Chondrocyte (in vitro differentiated cells): ENCODE results near the gene SDR42E1. TPM values are rescaled to one million over a fixed set of nuclear protein-coding genes. Genes with fewer than 3 reads are reported as not detected.

Source experiments
- DNase-seq: peaks from one replicate; pipeline ENCODE4 v3.0.0; 2021; ENCODE audit warnings: mixed read lengths, low spot score
- H3K27ac Mint-ChIP-seq: one replicate; pipeline ENCODE4 v1.8.0; 2021; ENCODE audit warnings: mild to moderate bottlenecking, moderate library complexity, mixed read lengths; ENCODE audit not compliant: unreplicated experiment
- H3K27me3 Mint-ChIP-seq: 2 replicates; pipeline ENCODE4 v1.8.0; 2021; ENCODE audit warnings: low read depth, mixed read lengths
- H3K36me3 Mint-ChIP-seq: 2 replicates; pipeline ENCODE4 v1.8.0; 2021; ENCODE audit warnings: low read depth, mixed read lengths
- H3K4me1 Mint-ChIP-seq: 2 replicates; pipeline ENCODE4 v1.8.0; 2021; ENCODE audit warnings: low read depth, mild to moderate bottlenecking, mixed read lengths
- H3K4me3 Mint-ChIP-seq: one replicate; pipeline ENCODE4 v1.8.0; 2021; ENCODE audit warnings: mild to moderate bottlenecking, moderate library complexity, mixed read lengths; ENCODE audit not compliant: unreplicated experiment
- H3K9me3 Mint-ChIP-seq: 2 replicates; pipeline ENCODE4 v1.8.0; 2021; ENCODE audit warnings: low read depth, mixed read lengths
- total RNA-seq: library from RNA; stranded (reverse); gene quantifications from 3 replicates; pipeline ENCODE4 v1.2.1, GENCODE V29; 2021
- TF ChIP-seq, protein P1 (sequence below): fragments of 200-600 bp; sonication (generic); IDR thresholded peaks from 2 replicates; pipeline ENCODE4 v1.5.0; 2021; ENCODE audit warnings: antibody characterized with exemption, mild to moderate bottlenecking, moderate library complexity

SDR42E1 gene
- total RNA-seq, 1 donor from 2014 or later: not detected

DNA sequence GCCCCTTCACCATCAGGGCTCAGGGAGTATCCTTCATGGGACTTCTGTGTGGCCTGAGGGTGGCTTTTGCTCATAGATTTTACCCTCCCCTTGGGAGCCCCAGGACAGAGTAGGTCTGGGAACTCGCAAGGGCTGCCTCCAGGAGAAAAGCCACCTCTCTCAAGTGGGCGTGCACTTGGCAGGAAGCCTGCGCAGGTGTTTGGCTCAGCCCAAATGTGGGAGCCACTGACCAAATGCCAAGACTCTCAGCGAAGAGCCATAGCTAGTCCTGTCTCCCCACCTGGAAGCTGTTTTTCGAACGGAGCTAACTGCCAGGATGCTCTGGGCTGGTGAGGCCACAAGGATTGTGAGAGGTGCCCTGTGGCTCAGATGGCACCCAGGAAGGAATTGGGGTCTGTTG, 21.7 kb upstream of the SDR42E1 start:
- Mint-ChIP-seq H3K9me3 (no peaks in the 10 kb centered on the region), H3K27ac (no peak overlapping the region), H3K27me3 (peaks cover 16% of the 10 kb centered on the region), H3K4me1 (no peaks in the 10 kb centered on the region), H3K4me3 (no peak overlapping the region), H3K36me3 (no peaks in the 10 kb centered on the region)
- DNase-seq: no peak
- TF ChIP-seq, protein P1, sequence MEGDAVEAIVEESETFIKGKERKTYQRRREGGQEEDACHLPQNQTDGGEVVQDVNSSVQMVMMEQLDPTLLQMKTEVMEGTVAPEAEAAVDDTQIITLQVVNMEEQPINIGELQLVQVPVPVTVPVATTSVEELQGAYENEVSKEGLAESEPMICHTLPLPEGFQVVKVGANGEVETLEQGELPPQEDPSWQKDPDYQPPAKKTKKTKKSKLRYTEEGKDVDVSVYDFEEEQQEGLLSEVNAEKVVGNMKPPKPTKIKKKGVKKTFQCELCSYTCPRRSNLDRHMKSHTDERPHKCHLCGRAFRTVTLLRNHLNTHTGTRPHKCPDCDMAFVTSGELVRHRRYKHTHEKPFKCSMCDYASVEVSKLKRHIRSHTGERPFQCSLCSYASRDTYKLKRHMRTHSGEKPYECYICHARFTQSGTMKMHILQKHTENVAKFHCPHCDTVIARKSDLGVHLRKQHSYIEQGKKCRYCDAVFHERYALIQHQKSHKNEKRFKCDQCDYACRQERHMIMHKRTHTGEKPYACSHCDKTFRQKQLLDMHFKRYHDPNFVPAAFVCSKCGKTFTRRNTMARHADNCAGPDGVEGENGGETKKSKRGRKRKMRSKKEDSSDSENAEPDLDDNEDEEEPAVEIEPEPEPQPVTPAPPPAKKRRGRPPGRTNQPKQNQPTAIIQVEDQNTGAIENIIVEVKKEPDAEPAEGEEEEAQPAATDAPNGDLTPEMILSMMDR: no peak

DNA sequence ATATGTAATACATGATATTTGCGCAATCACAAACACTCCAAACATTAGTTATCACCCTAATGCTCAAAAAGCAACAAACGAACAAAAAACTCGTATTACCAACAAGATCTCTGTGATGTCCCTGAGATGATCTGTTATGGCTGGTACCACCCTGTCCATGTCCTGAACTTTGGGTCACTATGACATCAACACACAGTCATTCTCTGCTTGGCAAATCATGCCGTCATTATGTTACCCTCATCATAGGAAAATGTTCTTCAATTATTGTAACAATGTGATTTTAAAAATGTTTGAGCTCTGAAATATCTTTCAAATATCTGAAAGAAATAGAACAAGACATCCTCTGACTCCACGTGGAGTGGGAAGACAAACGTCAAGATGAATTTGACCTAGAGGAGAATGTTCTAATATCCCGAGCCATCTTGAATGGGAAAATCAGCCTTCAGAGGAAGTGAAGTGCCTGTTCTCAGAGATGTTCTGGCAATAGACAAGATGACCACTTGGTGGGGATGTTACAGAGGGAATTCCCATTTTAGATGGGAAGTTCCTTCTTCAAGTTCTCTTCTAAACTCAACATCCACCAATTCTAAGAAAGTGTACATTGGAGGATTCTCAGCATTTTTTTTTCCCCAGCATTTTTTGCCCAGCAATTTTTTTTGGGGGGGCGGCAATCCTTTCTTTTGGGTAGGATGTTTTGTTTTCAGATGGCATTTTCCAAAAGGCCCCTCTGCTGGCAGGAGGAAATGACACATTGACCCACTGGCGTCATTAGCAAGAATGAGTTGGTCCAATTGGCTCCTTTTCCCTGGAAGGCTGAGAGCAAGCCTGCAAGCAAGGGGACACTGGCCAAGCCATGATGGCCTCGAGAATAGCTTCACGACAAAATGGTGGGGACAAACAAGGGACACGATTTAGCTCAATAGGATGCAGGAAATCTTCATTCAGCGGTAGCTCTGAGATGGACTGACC, 20.1 kb upstream of the SDR42E1 start:
- Mint-ChIP-seq H3K4me3 (no peak overlapping the region), H3K27me3 (peaks cover 16% of the 10 kb centered on the region), H3K9me3 (no peaks in the 10 kb centered on the region), H3K36me3 (no peaks in the 10 kb centered on the region), H3K4me1 (no peaks in the 10 kb centered on the region), H3K27ac (no peak overlapping the region)
- TF ChIP-seq, protein P1: peak; percentile 76
- no peak for DNase-seq

DNA sequence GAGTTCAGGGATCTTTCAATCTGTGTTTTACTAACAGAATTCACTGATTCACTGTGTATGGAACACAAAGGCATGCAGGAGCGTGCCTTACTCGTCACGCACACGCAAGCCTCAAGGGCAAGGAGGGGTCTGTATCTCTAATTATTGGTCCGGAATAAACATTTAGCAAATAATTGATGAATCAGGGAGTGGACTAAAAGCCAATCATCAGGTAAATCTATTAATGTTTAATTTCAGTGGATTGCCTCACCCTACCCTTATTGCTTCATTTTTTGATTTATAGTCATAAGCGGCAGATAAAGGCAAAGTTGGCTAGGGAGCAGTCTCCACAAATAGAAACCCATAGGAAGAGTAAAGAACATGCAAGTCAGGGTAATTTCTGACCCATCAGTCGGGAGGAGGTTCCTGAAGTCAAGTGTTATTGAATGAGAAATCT, 16.4 kb upstream of the SDR42E1 start:
- TF ChIP-seq, protein P1: no peak
- DNase-seq: no peak
- no peaks in the 10 kb centered on the region for H3K9me3 Mint-ChIP-seq
- no peak overlapping the region for H3K27ac Mint-ChIP-seq
- H3K27me3 Mint-ChIP-seq: peaks cover 20% of the 10 kb centered on the region
- no peaks in the 10 kb centered on the region for H3K4me1 Mint-ChIP-seq
- H3K36me3 Mint-ChIP-seq: no peaks in the 10 kb centered on the region
- no peak overlapping the region for H3K4me3 Mint-ChIP-seq

DNA sequence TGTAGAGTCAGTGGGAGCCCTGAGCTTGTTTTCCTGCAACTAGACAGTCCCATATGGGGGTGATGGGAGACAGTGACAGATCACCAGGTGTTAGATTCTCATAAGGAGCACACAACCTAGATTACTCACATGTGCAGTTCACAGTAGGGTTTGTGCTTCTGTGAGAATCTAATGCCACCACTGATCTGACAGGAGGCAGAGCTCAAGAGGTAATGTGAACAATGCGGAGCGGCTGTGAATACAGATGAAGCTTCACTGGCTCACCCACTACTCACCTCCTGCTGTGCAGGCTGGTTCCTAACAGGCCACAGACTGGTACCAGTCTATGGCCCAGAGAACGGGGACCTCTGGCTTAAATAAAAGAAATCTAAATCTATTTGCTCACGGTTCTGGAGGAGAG, 13.6 kb upstream of the SDR42E1 start:
- H3K4me3 Mint-ChIP-seq: no peak overlapping the region
- H3K27me3 Mint-ChIP-seq: peaks cover 22% of the 10 kb centered on the region
- H3K4me1 Mint-ChIP-seq: no peaks in the 10 kb centered on the region
- H3K9me3 Mint-ChIP-seq: no peaks in the 10 kb centered on the region
- no peak overlapping the region for H3K27ac Mint-ChIP-seq
- TF ChIP-seq, protein P1: no peak
- no peaks in the 10 kb centered on the region for H3K36me3 Mint-ChIP-seq
- DNase-seq: no peak

DNA sequence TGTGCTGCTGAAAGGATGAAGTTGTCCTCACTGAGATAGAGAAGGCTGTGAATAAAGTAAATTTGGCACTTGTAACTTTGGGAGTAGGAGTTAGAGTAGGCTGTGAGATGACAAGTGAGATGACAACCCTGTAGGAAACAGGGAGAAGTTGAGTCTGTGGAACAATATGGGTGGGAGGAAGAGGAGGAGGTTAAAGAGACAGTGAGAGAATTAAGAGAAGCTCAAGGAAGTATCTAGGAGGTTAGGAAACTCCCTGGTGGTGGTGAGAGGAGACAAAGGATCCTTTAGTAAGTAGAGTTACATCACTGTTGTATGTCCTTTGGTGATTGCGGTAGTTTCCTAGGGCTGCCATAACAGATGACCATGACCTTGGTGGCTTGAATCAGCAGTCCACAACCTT, 13.0 kb upstream of the SDR42E1 start:
- no peaks in the 10 kb centered on the region for H3K36me3 Mint-ChIP-seq
- TF ChIP-seq, protein P1: no peak
- no peaks in the 10 kb centered on the region for H3K9me3 Mint-ChIP-seq
- no peak overlapping the region for H3K4me3 Mint-ChIP-seq
- no peaks in the 10 kb centered on the region for H3K4me1 Mint-ChIP-seq
- H3K27ac Mint-ChIP-seq: no peak overlapping the region
- peaks cover 27% of the 10 kb centered on the region for H3K27me3 Mint-ChIP-seq
- DNase-seq: no peak
